ENCODE results near the gene FEZF1.

- TF ChIP-seq, protein P1, sequence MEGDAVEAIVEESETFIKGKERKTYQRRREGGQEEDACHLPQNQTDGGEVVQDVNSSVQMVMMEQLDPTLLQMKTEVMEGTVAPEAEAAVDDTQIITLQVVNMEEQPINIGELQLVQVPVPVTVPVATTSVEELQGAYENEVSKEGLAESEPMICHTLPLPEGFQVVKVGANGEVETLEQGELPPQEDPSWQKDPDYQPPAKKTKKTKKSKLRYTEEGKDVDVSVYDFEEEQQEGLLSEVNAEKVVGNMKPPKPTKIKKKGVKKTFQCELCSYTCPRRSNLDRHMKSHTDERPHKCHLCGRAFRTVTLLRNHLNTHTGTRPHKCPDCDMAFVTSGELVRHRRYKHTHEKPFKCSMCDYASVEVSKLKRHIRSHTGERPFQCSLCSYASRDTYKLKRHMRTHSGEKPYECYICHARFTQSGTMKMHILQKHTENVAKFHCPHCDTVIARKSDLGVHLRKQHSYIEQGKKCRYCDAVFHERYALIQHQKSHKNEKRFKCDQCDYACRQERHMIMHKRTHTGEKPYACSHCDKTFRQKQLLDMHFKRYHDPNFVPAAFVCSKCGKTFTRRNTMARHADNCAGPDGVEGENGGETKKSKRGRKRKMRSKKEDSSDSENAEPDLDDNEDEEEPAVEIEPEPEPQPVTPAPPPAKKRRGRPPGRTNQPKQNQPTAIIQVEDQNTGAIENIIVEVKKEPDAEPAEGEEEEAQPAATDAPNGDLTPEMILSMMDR (IDR thresholded peaks at IDR 0.05; ENCODE audit: insufficient read depth, low read length, poor library complexity, severe bottlenecking) = no peak
- TF ChIP-seq EZH2phosphoT487 (conservative IDR thresholded peaks at IDR 0.05; ENCODE audit: low read length) = no peak
These were observed 42.3 kb downstream of the FEZF1 start for GRCh38 chr7:122262246-122262645.
